Fibroblast of skin of scalp (primary cell): ENCODE measurements around the gene RAB22A.

ENCODE experiments used
- DNase-seq: peaks from one replicate; pipeline ENCODE4 v3.0.0-alpha.2; 2013

Gene RAB22A

DNA sequence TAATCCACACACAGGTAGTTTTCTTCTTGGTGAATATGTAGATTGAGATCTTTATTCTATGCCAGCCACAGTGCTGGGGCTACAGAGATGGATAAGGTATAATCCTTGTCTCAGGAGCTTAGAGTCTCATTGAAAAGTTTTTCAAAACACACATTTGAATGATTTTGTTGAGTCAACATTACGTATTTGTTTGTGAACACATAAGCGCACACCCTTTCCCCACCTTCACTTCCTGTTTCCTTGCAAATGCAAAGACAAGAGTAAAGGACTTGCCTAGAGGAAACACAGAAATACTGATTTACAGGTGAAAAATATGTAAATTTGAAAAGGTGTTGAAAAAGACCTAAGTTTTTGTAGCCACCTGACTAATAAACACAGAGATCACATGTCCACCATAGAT is 107.3 kb downstream of the RAB22A start:
- DNase-seq: no peak
